Testis (tissue), 3 donors: ENCODE results near the gene CREBBP. TPM values are rescaled to one million over a fixed set of nuclear protein-coding genes. Genes with fewer than 3 reads are reported as not detected.

Experiments used
- DNase-seq: peaks from one replicate; pipeline ENCODE4 v3.0.0-alpha.2; 2019
- H3K27ac ChIP-seq, 2 donors: fragments of 200-600 bp; sonication (generic); one replicate each; pipeline ENCODE4 v1.5.1; 2019
- H3K27me3 ChIP-seq: fragments of 200-600 bp; sonication (generic); one replicate; pipeline ENCODE4 v1.5.1; 2019
- H3K36me3 ChIP-seq: fragments of 200-600 bp; sonication (generic); one replicate; pipeline ENCODE4 v1.5.1; 2017; ENCODE audit warnings: low read depth; ENCODE audit errors: missing control alignments
- H3K4me1 ChIP-seq: fragments of 200-600 bp; sonication (generic); one replicate; pipeline ENCODE4 v1.5.1; 2019
- H3K4me3 ChIP-seq, 2 donors: fragments of 200-600 bp; sonication (generic); one replicate each; pipeline ENCODE4 v1.5.1; 2017 to 2019
- H3K9me3 ChIP-seq: fragments of 200-600 bp; sonication (generic); one replicate; pipeline ENCODE4 v1.5.1; 2017
- POLR2A ChIP-seq: fragments of 450-650 bp; IDR thresholded peaks from one replicate; pipeline ENCODE4 v1.6.1; 2017; ENCODE audit warnings: antibody characterized with exemption, mild to moderate bottlenecking, moderate library complexity
- WGBS, 2 donors: methylation state at CpG; one replicate each; pipeline ENCODE4 v1.1.5; 2018; 5-methylcytosine and 5-hydroxymethylcytosine counted together
- intact Hi-C: fragments of 100-400 bp; cut with DNase I; formaldehyde crosslinking; loops from one replicate; pipeline ENCODE4 v1.15.1; 2023; ENCODE audit warnings: low total_unique reads
- polyA plus RNA-seq: library from polyadenylated mRNA; stranded (reverse); fragments of 350-450 nt; fragmentation: Illumina TruSeq; extraction: RNeasy Lipid Tissue Mini Kit (QIAGEN cat#74804); gene quantifications from one replicate; pipeline ENCODE4 v1.2.3, GENCODE V29; 2014; ENCODE audit warnings: low read depth, low replicate concordance; ENCODE audit not compliant: insufficient read depth
- total RNA-seq, 2 donors: library from RNA; depleted of rRNA; stranded (reverse); fragments of >200 nt; gene quantifications; one replicate each; pipeline ENCODE4 v1.2.3, GENCODE V29; 2016
- TF ChIP-seq, protein P1 (sequence below), 3 experiments: fragments of 450-650 bp in 2 of 3; fragments of 200-600 bp in 1 of 3; sonication (generic) in 1 of 3; IDR thresholded peaks; one replicate each; pipeline ENCODE4 v1.5.1; 2016 to 2019; ENCODE audit warnings: antibody characterized with exemption in 3 of 3, mild to moderate bottlenecking in 2 of 3, moderate library complexity in 1 of 3

The CREBBP gene
- total and polyA plus RNA-seq, 3 donors from 2014 or later: 86.0 to 185 (median 141) TPM

DNA sequence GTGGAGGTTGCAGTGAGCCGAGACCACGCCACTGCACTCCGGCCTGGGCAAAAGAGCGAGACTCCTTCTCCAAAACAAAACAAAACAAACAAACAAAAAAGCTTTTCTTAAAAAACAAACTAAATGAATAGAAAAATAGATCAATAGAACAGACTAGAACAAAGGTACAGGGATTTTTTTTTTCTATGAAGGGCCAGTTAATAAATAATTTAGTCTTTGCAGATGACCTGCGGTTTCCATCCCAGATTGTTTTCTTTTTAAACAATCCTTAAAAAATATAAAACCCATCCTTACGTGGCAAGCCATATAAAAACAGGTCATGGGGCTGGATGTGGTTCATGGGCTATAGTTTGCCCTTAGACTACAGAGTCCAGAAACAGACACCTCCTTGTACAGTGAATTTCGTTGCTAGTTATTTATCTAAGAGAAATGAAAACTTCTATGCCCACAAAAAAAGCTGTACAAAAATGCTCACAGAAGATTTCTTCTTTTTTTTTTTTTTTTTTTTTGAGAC lies 45.4 kb downstream of the CREBBP start:
- no peak for DNase-seq
- no peaks in the 10 kb centered on the region for H3K4me1 ChIP-seq
- no peak overlapping the region for H3K4me3 ChIP-seq
- WGBS, 2 donors: 92 to 96% methylated on average over 7 of the region's 7 CpGs
- no peak for TF ChIP-seq POLR2A
- TF ChIP-seq, protein P1, sequence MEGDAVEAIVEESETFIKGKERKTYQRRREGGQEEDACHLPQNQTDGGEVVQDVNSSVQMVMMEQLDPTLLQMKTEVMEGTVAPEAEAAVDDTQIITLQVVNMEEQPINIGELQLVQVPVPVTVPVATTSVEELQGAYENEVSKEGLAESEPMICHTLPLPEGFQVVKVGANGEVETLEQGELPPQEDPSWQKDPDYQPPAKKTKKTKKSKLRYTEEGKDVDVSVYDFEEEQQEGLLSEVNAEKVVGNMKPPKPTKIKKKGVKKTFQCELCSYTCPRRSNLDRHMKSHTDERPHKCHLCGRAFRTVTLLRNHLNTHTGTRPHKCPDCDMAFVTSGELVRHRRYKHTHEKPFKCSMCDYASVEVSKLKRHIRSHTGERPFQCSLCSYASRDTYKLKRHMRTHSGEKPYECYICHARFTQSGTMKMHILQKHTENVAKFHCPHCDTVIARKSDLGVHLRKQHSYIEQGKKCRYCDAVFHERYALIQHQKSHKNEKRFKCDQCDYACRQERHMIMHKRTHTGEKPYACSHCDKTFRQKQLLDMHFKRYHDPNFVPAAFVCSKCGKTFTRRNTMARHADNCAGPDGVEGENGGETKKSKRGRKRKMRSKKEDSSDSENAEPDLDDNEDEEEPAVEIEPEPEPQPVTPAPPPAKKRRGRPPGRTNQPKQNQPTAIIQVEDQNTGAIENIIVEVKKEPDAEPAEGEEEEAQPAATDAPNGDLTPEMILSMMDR (IDR thresholded peaks at IDR 0.05): no peak
- H3K27me3 ChIP-seq: no peaks in the 10 kb centered on the region
- no peak overlapping the region for H3K27ac ChIP-seq
- intact Hi-C loops: no loop called here
- no peaks in the 10 kb centered on the region for H3K9me3 ChIP-seq
- H3K36me3 ChIP-seq: no peaks in the 10 kb centered on the region

GRCh38 chr16:3832668-3833067 lies 47.8 kb downstream of the CREBBP start:
- intact Hi-C loops: no loop called here
- WGBS, 2 donors: 88 to 94% methylated on average over 4 of the region's 4 CpGs
- H3K27me3 ChIP-seq: no peaks in the 10 kb centered on the region
- H3K27ac ChIP-seq: no peak overlapping the region
- H3K4me3 ChIP-seq: no peak overlapping the region
- no peak for DNase-seq
- no peaks in the 10 kb centered on the region for H3K9me3 ChIP-seq
- TF ChIP-seq, protein P1 (IDR thresholded peaks at IDR 0.05): no peak
- no peak for TF ChIP-seq POLR2A
- H3K36me3 ChIP-seq: no peaks in the 10 kb centered on the region
- H3K4me1 ChIP-seq: no peaks in the 10 kb centered on the region

- intact Hi-C loops: no loop called here
- DNase-seq: no peak
- Histone ChIP-seq H3K9me3 (no peaks in the 10 kb centered on the region), H3K27ac (no peak overlapping the region), H3K4me1 (no peaks in the 10 kb centered on the region), H3K27me3 (no peaks in the 10 kb centered on the region), H3K36me3 (no peaks in the 10 kb centered on the region), H3K4me3 (no peak overlapping the region)
- no peak for TF ChIP-seq POLR2A
- TF ChIP-seq, protein P1 (IDR thresholded peaks at IDR 0.05): no peak
- WGBS, 2 donors: 91 to 96% methylated on average over 9 of the region's 9 CpGs
Measured at GRCh38 chr16:3830625-3831254, 49.8 kb downstream of the CREBBP start.

GRCh38 chr16:3829631-3830536 lies 50.6 kb downstream of the CREBBP start:
- TF ChIP-seq, protein P1 (IDR thresholded peaks at IDR 0.05): no peak
- TF ChIP-seq POLR2A: no peak
- Histone ChIP-seq H3K4me3 (no peak overlapping the region), H3K27me3 (no peaks in the 10 kb centered on the region), H3K27ac (no peak overlapping the region), H3K36me3 (no peaks in the 10 kb centered on the region), H3K4me1 (no peaks in the 10 kb centered on the region), H3K9me3 (no peaks in the 10 kb centered on the region)
- DNase-seq: no peak
- intact Hi-C loops: no loop called here
- WGBS, 2 donors: 84 to 90% methylated on average over 6 of the region's 6 CpGs
